ENCODE measurements around the gene COBL.

COBL gene

DNA sequence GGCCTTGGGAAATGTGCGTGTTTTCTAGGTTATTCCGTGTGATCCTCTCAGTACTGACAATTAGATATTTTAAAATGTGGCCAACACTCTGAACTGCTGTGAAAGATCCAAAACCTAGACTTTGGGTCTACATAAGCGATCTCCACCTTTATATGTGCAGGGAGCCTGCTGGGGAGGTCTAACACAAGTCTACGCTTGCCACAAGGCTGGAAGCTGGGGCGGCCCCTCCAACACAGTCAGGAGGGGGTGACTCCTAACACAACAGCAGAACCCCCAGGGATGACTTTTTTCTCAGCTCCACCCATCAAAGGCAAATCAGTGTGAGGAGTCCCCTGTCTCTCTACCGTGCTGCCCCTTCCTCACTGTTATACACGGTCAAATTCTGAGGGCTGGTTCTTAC, 202.6 kb downstream of the COBL start:
- TF ChIP-seq, protein P1, sequence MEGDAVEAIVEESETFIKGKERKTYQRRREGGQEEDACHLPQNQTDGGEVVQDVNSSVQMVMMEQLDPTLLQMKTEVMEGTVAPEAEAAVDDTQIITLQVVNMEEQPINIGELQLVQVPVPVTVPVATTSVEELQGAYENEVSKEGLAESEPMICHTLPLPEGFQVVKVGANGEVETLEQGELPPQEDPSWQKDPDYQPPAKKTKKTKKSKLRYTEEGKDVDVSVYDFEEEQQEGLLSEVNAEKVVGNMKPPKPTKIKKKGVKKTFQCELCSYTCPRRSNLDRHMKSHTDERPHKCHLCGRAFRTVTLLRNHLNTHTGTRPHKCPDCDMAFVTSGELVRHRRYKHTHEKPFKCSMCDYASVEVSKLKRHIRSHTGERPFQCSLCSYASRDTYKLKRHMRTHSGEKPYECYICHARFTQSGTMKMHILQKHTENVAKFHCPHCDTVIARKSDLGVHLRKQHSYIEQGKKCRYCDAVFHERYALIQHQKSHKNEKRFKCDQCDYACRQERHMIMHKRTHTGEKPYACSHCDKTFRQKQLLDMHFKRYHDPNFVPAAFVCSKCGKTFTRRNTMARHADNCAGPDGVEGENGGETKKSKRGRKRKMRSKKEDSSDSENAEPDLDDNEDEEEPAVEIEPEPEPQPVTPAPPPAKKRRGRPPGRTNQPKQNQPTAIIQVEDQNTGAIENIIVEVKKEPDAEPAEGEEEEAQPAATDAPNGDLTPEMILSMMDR (IDR thresholded peaks at IDR 0.05; ENCODE audit: extremely low read depth, missing control alignments): no peak
- no peak for DNase-seq (ENCODE audit: low spot score)

DNA sequence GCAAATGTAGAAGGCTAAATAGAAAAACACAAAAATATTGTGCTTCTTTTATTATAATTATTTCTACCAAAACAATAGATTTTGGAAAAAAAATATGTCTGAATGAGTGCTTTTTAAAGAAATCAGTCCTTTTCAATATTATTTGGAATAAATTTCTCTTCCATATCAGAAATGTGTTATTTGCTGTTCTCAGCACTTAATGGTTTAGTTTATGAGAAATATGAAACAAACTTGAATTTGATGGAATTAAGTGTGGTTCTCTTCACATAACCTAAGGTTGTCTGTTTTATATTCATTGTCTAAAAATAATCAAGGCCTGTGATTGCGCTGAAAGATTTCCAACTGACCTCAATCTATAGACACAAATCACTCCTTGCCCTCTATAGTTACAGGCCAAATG, 203.0 kb downstream of the COBL start:
- DNase-seq (ENCODE audit: low spot score): no peak
- TF ChIP-seq, protein P1 (IDR thresholded peaks at IDR 0.05; ENCODE audit: extremely low read depth, missing control alignments): no peak

DNA sequence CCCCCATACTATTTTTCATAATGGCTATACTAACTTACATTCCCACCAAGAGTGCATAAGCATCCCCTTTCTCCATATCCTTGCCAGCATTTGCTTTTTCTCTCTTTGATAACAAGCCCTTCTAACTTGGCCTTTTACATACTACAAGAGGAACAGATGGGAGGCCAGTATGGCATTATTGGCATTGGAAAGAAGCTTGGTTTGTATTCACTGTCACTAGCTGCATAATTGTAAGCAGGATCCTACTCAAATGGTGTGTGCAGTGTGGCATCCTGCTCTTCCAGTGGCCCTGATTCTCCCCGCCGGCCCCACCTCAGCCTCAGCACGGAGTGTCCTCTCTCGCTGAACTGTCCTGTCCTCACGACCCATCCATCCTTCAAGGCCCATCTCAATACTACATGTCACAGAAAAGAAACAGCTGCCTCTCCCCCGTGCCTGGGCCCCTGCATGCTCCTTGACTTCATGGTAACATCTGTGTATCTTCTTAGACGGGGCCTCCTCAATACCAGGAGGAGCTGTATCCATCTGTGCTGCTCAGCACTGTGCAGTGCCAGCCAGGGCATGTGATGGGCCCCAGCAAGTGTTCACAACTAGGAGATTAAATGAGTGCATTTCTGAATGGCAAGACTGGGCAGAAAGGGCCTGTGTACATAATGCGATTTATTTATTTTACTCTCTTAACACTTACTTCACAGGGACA, 205.2 kb downstream of the COBL start:
- TF ChIP-seq, protein P1 (IDR thresholded peaks at IDR 0.05; ENCODE audit: extremely low read depth, missing control alignments): no peak
- DNase-seq (ENCODE audit: low spot score): no peak

DNA sequence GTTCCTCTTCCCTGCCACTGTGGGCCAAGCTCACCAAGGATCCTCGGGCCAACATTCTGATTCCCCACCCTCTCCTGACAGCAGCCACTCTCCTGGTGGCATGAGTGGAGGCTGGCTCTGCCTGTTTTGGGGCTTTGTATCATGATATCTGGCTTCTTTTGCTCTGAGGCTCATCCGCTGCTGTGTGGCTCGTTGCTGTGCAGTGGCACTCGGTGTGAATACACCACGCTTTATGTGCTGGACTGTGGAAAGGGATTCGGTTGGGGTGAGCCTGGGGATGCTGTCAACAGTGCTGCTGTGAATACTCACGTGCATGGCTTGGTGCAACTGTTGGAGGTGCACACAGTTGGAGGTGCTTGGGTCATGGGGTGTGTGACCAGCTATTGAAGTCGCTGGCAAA, 208.5 kb downstream of the COBL start:
- TF ChIP-seq, protein P1 (IDR thresholded peaks at IDR 0.05; ENCODE audit: extremely low read depth, missing control alignments): no peak
- no peak for DNase-seq (ENCODE audit: low spot score)

DNA sequence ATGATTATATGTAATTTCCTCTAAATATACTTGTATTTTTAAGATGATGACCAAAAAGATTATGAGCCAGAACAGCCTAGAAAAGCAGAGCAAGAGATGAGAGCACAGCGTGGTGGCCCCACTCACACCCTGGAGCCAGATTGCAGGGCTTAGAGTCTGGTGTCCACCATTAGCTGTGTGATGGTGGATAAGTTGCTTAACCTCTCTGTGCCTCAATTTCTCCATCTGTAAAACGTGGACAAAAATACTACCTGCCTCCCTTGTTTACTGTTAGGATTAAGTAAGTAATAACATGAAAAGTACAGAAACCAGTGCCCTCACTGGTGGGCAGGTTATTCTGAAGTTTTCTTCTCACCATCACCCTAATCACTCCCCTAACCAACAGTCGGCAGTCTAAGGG, 212.3 kb downstream of the COBL start:
- TF ChIP-seq, protein P1 (IDR thresholded peaks at IDR 0.05; ENCODE audit: extremely low read depth, missing control alignments): no peak
- DNase-seq (ENCODE audit: low spot score): no peak

DNA sequence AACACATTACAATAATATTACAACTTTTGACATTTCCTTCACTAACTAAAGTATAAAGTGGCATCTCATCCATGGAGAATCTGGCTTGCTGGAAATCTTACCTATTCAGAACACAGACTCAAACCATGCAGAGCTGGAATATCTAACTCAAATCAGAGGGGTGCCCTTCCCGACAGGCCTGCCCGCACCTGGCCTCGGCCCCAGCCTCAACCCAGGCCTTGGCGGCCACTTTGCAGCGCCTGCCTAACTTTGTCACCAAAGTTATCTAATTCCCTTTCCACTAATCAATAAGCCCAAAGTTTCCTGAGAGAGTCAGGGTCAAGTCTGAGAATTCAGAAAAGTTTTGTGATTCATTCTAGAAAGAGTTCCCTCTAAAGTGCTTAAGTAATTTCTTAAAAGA, 212.9 kb downstream of the COBL start:
- DNase-seq (ENCODE audit: low spot score): no peak
- TF ChIP-seq, protein P1 (IDR thresholded peaks at IDR 0.05; ENCODE audit: extremely low read depth, missing control alignments): no peak

DNA sequence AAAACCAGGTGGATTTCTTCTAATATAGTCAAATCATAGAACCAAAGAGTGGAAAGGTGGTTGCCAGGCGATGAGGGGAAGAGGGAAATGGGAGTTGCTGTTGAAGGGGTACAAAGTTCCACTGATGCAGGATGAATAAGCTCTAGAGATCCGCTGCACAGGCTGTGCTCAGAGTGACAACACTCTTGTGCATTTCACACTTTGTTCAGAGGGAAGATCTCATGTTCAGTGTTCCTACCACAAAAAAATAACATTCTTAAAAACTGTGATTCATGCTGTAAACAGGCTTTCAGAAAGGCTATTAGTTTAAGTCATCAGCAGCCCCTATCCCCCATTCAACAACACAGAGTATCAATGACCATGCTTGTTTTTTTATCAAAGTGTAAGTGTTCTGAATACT, 213.8 kb downstream of the COBL start:
- DNase-seq (ENCODE audit: low spot score): no peak
- TF ChIP-seq, protein P1 (IDR thresholded peaks at IDR 0.05; ENCODE audit: extremely low read depth, missing control alignments): no peak
